K562 (cell line): ENCODE results near the gene PSAP.
"Not testable (repeated sequence)": the region's sequence is repeated elsewhere in the genome, so short reads cannot be mapped to it uniquely, and the experiment has no call there.

ENCODE experiments used
- ADNP ChIP-seq: fragments of 200-800 bp; sonication (Bioruptor generic); IDR thresholded peaks from 2 replicates; pipeline ENCODE4 v1.6.1; 2016; ENCODE audit warnings: missing genetic modification characterization, missing compliant biosample characterization
- CREM ChIP-seq: IDR thresholded peaks from 2 replicates; pipeline ENCODE4 v1.6.1; 2014; ENCODE audit warnings: antibody characterized with exemption, low read depth
- FOXA3 ChIP-seq, 2 experiments: fragments of 450-650 bp in 1 of 2; sonication (generic) in 1 of 2; formaldehyde crosslinking; IDR thresholded peaks in 1 of 2; conservative IDR thresholded peaks in 1 of 2; 2 replicates each; pipeline versions ENCODE4 v1.4.0 to v1.8.0; 2020 to 2022; ENCODE audit warnings: mild to moderate bottlenecking in 2 of 2, missing genetic modification reagents in 1 of 2
- KLF16 ChIP-seq: IDR thresholded peaks from 2 replicates; pipeline ENCODE4 v1.6.1; 2016; ENCODE audit warnings: antibody characterized with exemption
- LEF1 ChIP-seq: fragments of 450-650 bp; IDR thresholded peaks from 2 replicates; pipeline ENCODE4 v1.6.1; 2016; ENCODE audit warnings: mild to moderate bottlenecking
- TEAD4 ChIP-seq, 2 experiments: sonication (generic) in 1 of 2; formaldehyde crosslinking in 1 of 2; IDR thresholded peaks; 2 replicates each; pipeline versions ENCODE4 v1.6.1 to v1.8.0; 2012 to 2022; ENCODE audit warnings: borderline replicate concordance in 1 of 2, inconsistent platforms in 1 of 2, low read length in 1 of 2, mild to moderate bottlenecking in 1 of 2, missing genetic modification reagents in 1 of 2
- YY1 ChIP-seq, 3 experiments: IDR thresholded peaks; 2 replicates each; pipeline ENCODE4 v1.6.1; 2011; ENCODE audit warnings: low read length in 2 of 3, mild to moderate bottlenecking in 2 of 3, moderate library complexity in 2 of 3, borderline replicate concordance in 1 of 3, control low read depth in 1 of 3, low read depth in 1 of 3; ENCODE audit not compliant: insufficient read depth in 3 of 3, insufficient replicate concordance in 2 of 3, control insufficient read depth in 1 of 3, insufficient read length in 1 of 3; ENCODE audit errors: extremely low read depth in 1 of 3
- ZNF785 ChIP-seq: fragments of 250-450 bp; sonication (Bioruptor Pico); IDR thresholded peaks from 2 replicates; pipeline ENCODE4 v1.4.0; 2020; ENCODE audit warnings: mild to moderate bottlenecking
- TF ChIP-seq, protein P1 (sequence below): sonication (generic); formaldehyde crosslinking; IDR thresholded peaks from 2 replicates; pipeline ENCODE4 v1.9.0; 2022; ENCODE audit warnings: mild to moderate bottlenecking, missing genetic modification reagents
- TF ChIP-seq, protein P2 (sequence below), 3 experiments: IDR thresholded peaks in 2 of 3; conservative IDR thresholded peaks in 1 of 3; 2 replicates each; pipeline ENCODE4 v1.5.1; 2011 to 2012; ENCODE audit warnings: low read length in 3 of 3, mild to moderate bottlenecking in 3 of 3, control low read depth in 2 of 3, improper control_type of control experiment in 1 of 3, inconsistent platforms in 1 of 3, low read depth in 1 of 3, mixed read lengths in 1 of 3, moderate library complexity in 1 of 3; ENCODE audit not compliant: insufficient read depth in 2 of 3
- TF ChIP-seq, protein P3 (sequence below): sonication (generic); formaldehyde crosslinking; IDR thresholded peaks from 2 replicates; pipeline ENCODE4 v1.8.1; 2023; ENCODE audit warnings: mild to moderate bottlenecking, missing genetic modification reagents
- TF ChIP-seq, protein P4 (sequence below): fragments of 250-450 bp; sonication (Bioruptor Pico); IDR thresholded peaks from 2 replicates; pipeline ENCODE4 v1.5.0; 2021; ENCODE audit warnings: mild to moderate bottlenecking, moderate library complexity

DNA sequence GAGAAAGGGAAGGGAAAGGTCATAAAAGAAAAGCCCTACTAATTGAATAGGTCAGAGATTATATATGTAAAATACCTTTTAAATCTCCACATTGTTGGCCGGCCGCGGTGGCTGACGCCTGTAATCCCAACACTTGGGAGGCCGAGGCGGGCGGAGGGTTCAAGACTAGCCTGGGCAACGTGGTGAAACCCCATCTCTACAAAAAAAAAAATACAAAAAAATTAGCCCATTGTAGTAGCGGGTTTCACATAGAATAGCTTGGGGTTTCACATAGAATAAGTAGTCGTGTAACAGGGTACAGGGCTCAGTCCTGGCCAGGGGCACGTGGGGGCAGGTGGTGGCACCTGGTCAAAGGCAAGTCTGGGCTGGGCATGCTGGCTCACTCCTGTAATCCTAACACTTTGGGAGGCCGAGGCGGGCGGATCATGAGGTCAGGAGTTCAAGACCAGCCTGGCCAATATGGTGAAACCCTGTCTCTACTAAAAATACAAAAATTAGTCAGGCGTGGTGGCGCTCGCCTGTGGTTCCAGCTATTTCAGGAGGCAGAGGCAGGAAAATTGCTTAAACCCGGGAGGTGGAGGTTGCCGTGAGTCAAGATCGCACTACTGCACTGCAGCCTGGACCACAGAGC is 529 bp upstream of the PSAP start:
- TF ChIP-seq, protein P1, sequence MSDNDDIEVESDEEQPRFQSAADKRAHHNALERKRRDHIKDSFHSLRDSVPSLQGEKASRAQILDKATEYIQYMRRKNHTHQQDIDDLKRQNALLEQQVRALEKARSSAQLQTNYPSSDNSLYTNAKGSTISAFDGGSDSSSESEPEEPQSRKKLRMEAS (CRISPR knock-in tag) = not testable (repeated sequence)
- TF ChIP-seq ADNP (tag) = peak; percentile 67; the same call in 1 of the 2 replicates
- not testable (repeated sequence) for TF ChIP-seq FOXA3 (CRISPR knock-in tag; conservative IDR thresholded peaks at IDR 0.05 in 1 of 2, IDR thresholded peaks at IDR 0.05 in 1 of 2); CREM; YY1 (IDR thresholded peaks at IDR 0.05; ENCODE audit: borderline replicate concordance in 1 of 3, control insufficient read depth in 1 of 3, extremely low read depth in 1 of 3, insufficient read depth in 3 of 3, insufficient read length in 1 of 3, insufficient replicate concordance in 2 of 3, low read depth in 1 of 3, low read length in 2 of 3); TEAD4 (IDR thresholded peaks at IDR 0.05; ENCODE audit: low read length); TEAD4 (CRISPR knock-in tag; IDR thresholded peaks at IDR 0.05; ENCODE audit: borderline replicate concordance); LEF1; ZNF785 (CRISPR knock-in tag); KLF16
- TF ChIP-seq, protein P2, sequence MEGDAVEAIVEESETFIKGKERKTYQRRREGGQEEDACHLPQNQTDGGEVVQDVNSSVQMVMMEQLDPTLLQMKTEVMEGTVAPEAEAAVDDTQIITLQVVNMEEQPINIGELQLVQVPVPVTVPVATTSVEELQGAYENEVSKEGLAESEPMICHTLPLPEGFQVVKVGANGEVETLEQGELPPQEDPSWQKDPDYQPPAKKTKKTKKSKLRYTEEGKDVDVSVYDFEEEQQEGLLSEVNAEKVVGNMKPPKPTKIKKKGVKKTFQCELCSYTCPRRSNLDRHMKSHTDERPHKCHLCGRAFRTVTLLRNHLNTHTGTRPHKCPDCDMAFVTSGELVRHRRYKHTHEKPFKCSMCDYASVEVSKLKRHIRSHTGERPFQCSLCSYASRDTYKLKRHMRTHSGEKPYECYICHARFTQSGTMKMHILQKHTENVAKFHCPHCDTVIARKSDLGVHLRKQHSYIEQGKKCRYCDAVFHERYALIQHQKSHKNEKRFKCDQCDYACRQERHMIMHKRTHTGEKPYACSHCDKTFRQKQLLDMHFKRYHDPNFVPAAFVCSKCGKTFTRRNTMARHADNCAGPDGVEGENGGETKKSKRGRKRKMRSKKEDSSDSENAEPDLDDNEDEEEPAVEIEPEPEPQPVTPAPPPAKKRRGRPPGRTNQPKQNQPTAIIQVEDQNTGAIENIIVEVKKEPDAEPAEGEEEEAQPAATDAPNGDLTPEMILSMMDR (IDR thresholded peaks at IDR 0.05 in 2 of 3, conservative IDR thresholded peaks at IDR 0.05 in 1 of 3; ENCODE audit: insufficient read depth in 2 of 3, low read depth in 1 of 3, low read length in 3 of 3) = not testable (repeated sequence)
- TF ChIP-seq, protein P3, sequence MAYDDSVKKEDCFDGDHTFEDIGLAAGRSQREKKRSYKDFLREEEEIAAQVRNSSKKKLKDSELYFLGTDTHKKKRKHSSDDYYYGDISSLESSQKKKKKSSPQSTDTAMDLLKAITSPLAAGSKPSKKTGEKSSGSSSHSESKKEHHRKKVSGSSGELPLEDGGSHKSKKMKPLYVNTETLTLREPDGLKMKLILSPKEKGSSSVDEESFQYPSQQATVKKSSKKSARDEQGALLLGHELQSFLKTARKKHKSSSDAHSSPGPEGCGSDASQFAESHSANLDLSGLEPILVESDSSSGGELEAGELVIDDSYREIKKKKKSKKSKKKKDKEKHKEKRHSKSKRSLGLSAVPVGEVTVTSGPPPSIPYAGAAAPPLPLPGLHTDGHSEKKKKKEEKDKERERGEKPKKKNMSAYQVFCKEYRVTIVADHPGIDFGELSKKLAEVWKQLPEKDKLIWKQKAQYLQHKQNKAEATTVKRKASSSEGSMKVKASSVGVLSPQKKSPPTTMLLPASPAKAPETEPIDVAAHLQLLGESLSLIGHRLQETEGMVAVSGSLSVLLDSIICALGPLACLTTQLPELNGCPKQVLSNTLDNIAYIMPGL = 0 out of 2 replicates have a peak, but pooled peaks have one; percentile 23
- TF ChIP-seq, protein P4, sequence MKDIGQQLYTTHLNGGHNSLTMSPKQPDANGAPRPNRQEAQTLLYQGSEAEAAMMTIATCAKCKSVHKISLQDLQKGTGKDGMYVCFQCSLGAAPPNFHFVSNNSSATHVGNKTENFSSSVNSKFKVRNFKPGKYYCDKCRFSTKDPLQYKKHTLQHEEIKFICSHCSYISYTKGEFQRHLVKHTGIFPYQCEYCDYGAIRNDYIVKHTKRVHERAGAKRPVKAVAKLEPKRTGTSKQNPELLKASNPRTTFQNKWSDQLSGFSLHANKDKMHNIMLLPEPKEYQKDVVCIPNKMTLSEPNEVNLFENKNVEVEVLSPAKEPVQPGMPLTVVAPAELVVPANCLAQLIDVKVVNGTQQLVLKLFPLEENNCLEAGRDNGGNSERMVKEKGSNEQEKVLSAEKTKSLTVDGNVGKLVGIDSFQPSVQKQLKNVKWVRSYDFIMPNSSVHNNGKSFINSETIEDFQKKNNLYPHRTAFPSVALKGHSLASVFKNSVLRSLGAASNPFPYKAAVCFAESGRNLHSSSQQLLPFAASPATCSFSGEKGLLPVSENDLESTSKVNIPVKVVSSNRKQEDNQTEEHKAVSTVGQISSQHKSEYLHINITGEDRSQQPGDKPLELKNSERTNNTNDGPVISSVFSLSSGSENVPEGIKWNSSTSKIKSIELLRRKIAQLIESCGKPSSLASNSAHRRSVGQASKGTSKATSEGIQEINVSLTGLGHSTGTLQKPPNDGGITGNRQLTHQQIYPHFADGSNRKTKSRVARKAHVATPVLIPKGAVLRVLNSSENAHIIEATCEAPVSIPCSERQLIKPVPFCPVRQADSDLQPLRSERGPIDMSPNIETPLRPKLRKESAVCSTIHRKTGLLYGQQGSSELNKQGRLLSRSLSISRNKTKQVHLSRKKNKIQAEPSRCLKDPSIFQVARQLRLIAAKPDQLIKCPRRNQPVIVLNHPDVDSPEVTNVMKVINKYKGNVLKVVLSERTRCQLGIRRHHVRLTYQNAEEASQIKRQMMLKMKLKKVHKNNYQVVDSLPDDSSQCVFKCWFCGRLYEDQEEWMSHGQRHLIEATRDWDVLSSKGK (CRISPR knock-in tag) = not testable (repeated sequence)
